H9 (cell line): ENCODE measurements around the gene BPIFB3. TPM values are rescaled to one million over a fixed set of nuclear protein-coding genes. Genes with fewer than 3 reads are reported as not detected.

ENCODE experiments used
- DNase-seq: peaks from one replicate; pipeline ENCODE4 v3.0.0-alpha.2; 2017
- H2AFZ ChIP-seq: one replicate; pipeline ENCODE4 v1.6.1; 2013; ENCODE audit warnings: mild to moderate bottlenecking, low read length, control low read depth, moderate library complexity
- H2AK5ac ChIP-seq: 2 replicates; pipeline ENCODE4 v1.6.1; 2013; ENCODE audit warnings: low read length, control low read depth, mixed read lengths; ENCODE audit not compliant: insufficient read length
- H2BK120ac ChIP-seq: one replicate; pipeline ENCODE4 v1.6.1; 2013; ENCODE audit warnings: low read depth, mild to moderate bottlenecking, low read length, control low read depth, inconsistent platforms; ENCODE audit not compliant: poor library complexity, severe bottlenecking
- H2BK12ac ChIP-seq: 2 replicates; pipeline ENCODE4 v1.6.1; 2013; ENCODE audit warnings: low read length, control low read depth, mixed read lengths, low read depth; ENCODE audit not compliant: insufficient read length
- H2BK15ac ChIP-seq: 2 replicates; pipeline ENCODE4 v1.6.1; 2013; ENCODE audit warnings: low read depth, low read length, control low read depth
- H2BK20ac ChIP-seq: one replicate; pipeline ENCODE4 v1.6.1; 2013; ENCODE audit warnings: low read depth, mild to moderate bottlenecking, low read length, control low read depth, inconsistent platforms; ENCODE audit not compliant: poor library complexity, severe bottlenecking
- H2BK5ac ChIP-seq: 2 replicates; pipeline ENCODE4 v1.6.1; 2013; ENCODE audit warnings: low read length, control low read depth, mixed read lengths; ENCODE audit not compliant: insufficient read length
- H3K14ac ChIP-seq: 2 replicates; pipeline ENCODE4 v1.6.1; 2013; ENCODE audit warnings: low read length, control low read depth; ENCODE audit not compliant: insufficient read depth
- H3K18ac ChIP-seq: 2 replicates; pipeline ENCODE4 v1.6.1; 2013; ENCODE audit warnings: low read depth, mild to moderate bottlenecking, mixed read lengths, low read length, control low read depth; ENCODE audit not compliant: insufficient read length
- H3K23ac ChIP-seq: 2 replicates; pipeline ENCODE4 v1.6.1; 2013; ENCODE audit warnings: low read length, control low read depth, mixed read lengths, low read depth; ENCODE audit not compliant: insufficient read length
- H3K23me2 ChIP-seq: 2 replicates; pipeline ENCODE4 v1.6.1; 2013; ENCODE audit warnings: low read depth, mild to moderate bottlenecking, mixed read lengths, low read length, control low read depth; ENCODE audit not compliant: insufficient read length, poor library complexity, severe bottlenecking
- H3K27ac ChIP-seq: 2 replicates; pipeline ENCODE4 v1.5.1; 2013; ENCODE audit warnings: low read length, control low read depth, mixed read lengths, low read depth; ENCODE audit not compliant: insufficient read length
- H3K27me3 ChIP-seq: 2 replicates; pipeline ENCODE4 v1.6.1; 2013; ENCODE audit warnings: low read length, control low read depth, inconsistent platforms; ENCODE audit not compliant: insufficient read depth
- H3K4ac ChIP-seq: 2 replicates; pipeline ENCODE4 v1.6.1; 2013; ENCODE audit warnings: low read depth, mild to moderate bottlenecking, control low read depth, inconsistent platforms, low read length, moderate library complexity
- H3K4me1 ChIP-seq: 2 replicates; pipeline ENCODE4 v1.6.1; 2013; ENCODE audit warnings: low read length, control low read depth, inconsistent platforms; ENCODE audit not compliant: insufficient read depth
- H3K4me2 ChIP-seq: 2 replicates; pipeline ENCODE4 v1.6.1; 2013; ENCODE audit warnings: low read length, control low read depth, mixed read lengths; ENCODE audit not compliant: insufficient read length, insufficient read depth
- H3K56ac ChIP-seq: 2 replicates; pipeline ENCODE4 v1.6.1; 2013; ENCODE audit warnings: low read depth, mild to moderate bottlenecking, mixed read lengths, low read length, control low read depth; ENCODE audit not compliant: insufficient read length
- H3K79me1 ChIP-seq: 2 replicates; pipeline ENCODE4 v1.6.1; 2013; ENCODE audit warnings: low read depth, mild to moderate bottlenecking, moderate library complexity, low read length, control low read depth, inconsistent platforms; ENCODE audit not compliant: insufficient read depth, poor library complexity, severe bottlenecking
- H3K79me2 ChIP-seq: 2 replicates; pipeline ENCODE4 v1.6.1; 2013; ENCODE audit warnings: low read length, control low read depth, inconsistent platforms; ENCODE audit not compliant: insufficient read depth
- H3K9ac ChIP-seq: 2 replicates; pipeline ENCODE4 v1.6.1; 2013; ENCODE audit warnings: low read length, control low read depth, mixed read lengths; ENCODE audit not compliant: insufficient read length; ENCODE audit errors: extremely low read depth
- H3K9me3 ChIP-seq: one replicate; pipeline ENCODE4 v1.6.1; 2013; ENCODE audit warnings: low read depth, low read length, inconsistent platforms; ENCODE audit not compliant: control insufficient read depth
- H3T11ph ChIP-seq: one replicate; pipeline ENCODE4 v1.6.1; 2013; ENCODE audit warnings: mild to moderate bottlenecking, low read length, control low read depth, inconsistent platforms
- H4K20me1 ChIP-seq: one replicate; pipeline ENCODE4 v1.6.1; 2013; ENCODE audit not compliant: control insufficient read depth, insufficient read length, insufficient read depth
- H4K5ac ChIP-seq: 2 replicates; pipeline ENCODE4 v1.6.1; 2013; ENCODE audit warnings: low read depth, mild to moderate bottlenecking, mixed read lengths, low read length, control low read depth; ENCODE audit not compliant: insufficient read length
- H4K8ac ChIP-seq: replicated peaks from 2 replicates; pipeline ENCODE4 v1.6.1; 2013; ENCODE audit warnings: low read length, control low read depth, mixed read lengths, low read depth; ENCODE audit not compliant: insufficient read length
- H4K91ac ChIP-seq: 2 replicates; pipeline ENCODE4 v1.6.1; 2013; ENCODE audit warnings: low read depth, mild to moderate bottlenecking, moderate library complexity, mixed read lengths, low read length, control low read depth; ENCODE audit not compliant: insufficient read length
- H3K27ac Mint-ChIP-seq, 3 experiments: 2 replicates in 2 of 3; 3 replicates in 1 of 3; pipeline ENCODE4 v1.8.0; 2020 to 2021; ENCODE audit warnings: mixed read lengths in 3 of 3, mild to moderate bottlenecking in 1 of 3, moderate library complexity in 1 of 3
- H3K27me3 Mint-ChIP-seq: 2 replicates; pipeline ENCODE4 v1.8.0; 2021; ENCODE audit warnings: low read depth, mild to moderate bottlenecking, moderate library complexity, mixed read lengths
- H3K36me3 Mint-ChIP-seq, 3 experiments: 2 replicates in 2 of 3; 3 replicates in 1 of 3; pipeline ENCODE4 v1.8.0; 2020 to 2021; ENCODE audit warnings: low read depth in 3 of 3, mixed read lengths in 3 of 3; ENCODE audit not compliant: insufficient read depth in 1 of 3
- H3K4me1 Mint-ChIP-seq, 2 experiments: 2 replicates each; pipeline ENCODE4 v1.8.0; 2020; ENCODE audit warnings: mixed read lengths in 2 of 2
- H3K4me3 Mint-ChIP-seq, 2 experiments: 2 replicates in 1 of 2; 3 replicates in 1 of 2; pipeline ENCODE4 v1.8.0; 2020 to 2021; ENCODE audit warnings: mild to moderate bottlenecking in 2 of 2, mixed read lengths in 2 of 2, moderate library complexity in 1 of 2
- H3K9me3 Mint-ChIP-seq, 2 experiments: 2 replicates in 1 of 2; 3 replicates in 1 of 2; pipeline ENCODE4 v1.8.0; 2020; ENCODE audit warnings: mild to moderate bottlenecking in 2 of 2, mixed read lengths in 2 of 2, moderate library complexity in 1 of 2
- WGBS: extraction: QIAGEN DNeasy Blood & Tissue Kit; methylation state at CpG from one replicate; pipeline ENCODE4 v1.1.7; 2013; ENCODE audit warnings: missing lambda C conversion rate, low lambda C conversion rate, mixed read lengths; ENCODE audit not compliant: insufficient read length; ENCODE audit errors: extremely low coverage; 5-methylcytosine and 5-hydroxymethylcytosine counted together
- total RNA-seq: library from RNA; stranded (reverse); gene quantifications from 2 replicates; pipeline ENCODE4 v1.2.1, GENCODE V29; 2021
- TF ChIP-seq, protein P1 (sequence below): fragments of 200-600 bp; sonication (generic); conservative IDR thresholded peaks from 3 replicates; pipeline ENCODE4 v1.8.0; 2021; ENCODE audit warnings: antibody characterized with exemption, mild to moderate bottlenecking

BPIFB3 gene
- total RNA-seq, 1 experiment from 2014 or later, result not detected

GRCh38 chr20:33104336-33104735 is 50.6 kb downstream of the BPIFB3 start:
- no peak overlapping the region for H2BK120ac ChIP-seq
- Mint-ChIP-seq H3K36me3 (no peaks in the 10 kb centered on the region), H3K4me1 (peaks cover 9 to 17% of the 10 kb centered on the region in 2 experiments), H3K9me3 (no peaks in the 10 kb centered on the region; a peak in 1 of 5 replicates), H3K4me3 (no peak overlapping the region), H3K27me3 (peaks cover 8% of the 10 kb centered on the region), H3K27ac (no peak overlapping the region)
- no peak overlapping the region for H3K27ac ChIP-seq
- no peaks in the 10 kb centered on the region for H3K79me2 ChIP-seq
- H3K27me3 ChIP-seq, result no peaks in the 10 kb centered on the region
- no peak overlapping the region for H2BK12ac ChIP-seq
- H2BK20ac ChIP-seq, result no peak overlapping the region
- DNase-seq, result no peak
- H2BK5ac ChIP-seq, result no peak overlapping the region
- H4K5ac ChIP-seq, result no peak overlapping the region
- no peaks in the 10 kb centered on the region for H3K23me2 ChIP-seq
- H4K20me1 ChIP-seq, result no peaks in the 10 kb centered on the region
- H3K4ac ChIP-seq, result no peak overlapping the region
- no peak overlapping the region for H2AK5ac ChIP-seq
- H3K4me1 ChIP-seq, result no peaks in the 10 kb centered on the region
- H3T11ph ChIP-seq, result no peak overlapping the region
- no peak overlapping the region for H2AFZ ChIP-seq
- H3K9ac ChIP-seq, result no peak overlapping the region
- H3K9me3 ChIP-seq, result no peaks in the 10 kb centered on the region
- no peaks in the 10 kb centered on the region for H3K79me1 ChIP-seq
- H3K18ac ChIP-seq, result no peak overlapping the region
- TF ChIP-seq, protein P1, sequence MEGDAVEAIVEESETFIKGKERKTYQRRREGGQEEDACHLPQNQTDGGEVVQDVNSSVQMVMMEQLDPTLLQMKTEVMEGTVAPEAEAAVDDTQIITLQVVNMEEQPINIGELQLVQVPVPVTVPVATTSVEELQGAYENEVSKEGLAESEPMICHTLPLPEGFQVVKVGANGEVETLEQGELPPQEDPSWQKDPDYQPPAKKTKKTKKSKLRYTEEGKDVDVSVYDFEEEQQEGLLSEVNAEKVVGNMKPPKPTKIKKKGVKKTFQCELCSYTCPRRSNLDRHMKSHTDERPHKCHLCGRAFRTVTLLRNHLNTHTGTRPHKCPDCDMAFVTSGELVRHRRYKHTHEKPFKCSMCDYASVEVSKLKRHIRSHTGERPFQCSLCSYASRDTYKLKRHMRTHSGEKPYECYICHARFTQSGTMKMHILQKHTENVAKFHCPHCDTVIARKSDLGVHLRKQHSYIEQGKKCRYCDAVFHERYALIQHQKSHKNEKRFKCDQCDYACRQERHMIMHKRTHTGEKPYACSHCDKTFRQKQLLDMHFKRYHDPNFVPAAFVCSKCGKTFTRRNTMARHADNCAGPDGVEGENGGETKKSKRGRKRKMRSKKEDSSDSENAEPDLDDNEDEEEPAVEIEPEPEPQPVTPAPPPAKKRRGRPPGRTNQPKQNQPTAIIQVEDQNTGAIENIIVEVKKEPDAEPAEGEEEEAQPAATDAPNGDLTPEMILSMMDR, result no peak
- no peak overlapping the region for H4K91ac ChIP-seq
- no peak overlapping the region for H4K8ac ChIP-seq
- H3K14ac ChIP-seq, result no peak overlapping the region
- no peak overlapping the region for H2BK15ac ChIP-seq
- H3K23ac ChIP-seq, result no peak overlapping the region
- H3K4me2 ChIP-seq, result no peak overlapping the region
- H3K56ac ChIP-seq, result no peak overlapping the region
- no CpG with 5 or more reads among the region's 3 CpGs for WGBS
